ENCODE data around the gene ADRB1. TPM values are rescaled to one million over a fixed set of nuclear protein-coding genes. Genes with fewer than 3 reads are reported as not detected.

The ADRB1 gene
- total RNA-seq (2016; rRNA removed; fragmentation: Illumina TruSeq; extraction: Trizol): 0.07 TPM in 1 of 2 replicates, not detected in the other
- total RNA-seq (2016; cell fraction: cytosol; rRNA removed; fragmentation: Illumina TruSeq; extraction: Trizol; ENCODE audit: low read depth): not detected in 2 replicates
- total RNA-seq (2016; cell fraction: insoluble cytoplasmic fraction; rRNA removed; fragmentation: Illumina TruSeq; extraction: Trizol): not detected in 2 replicates
- total RNA-seq (2016; cell fraction: membrane; rRNA removed; fragmentation: Illumina TruSeq; extraction: Trizol): not detected in 2 replicates
- total RNA-seq (2016; cell fraction: nucleus; rRNA removed; fragmentation: Illumina TruSeq; extraction: Trizol): not detected in 2 replicates
- not detected in 2 replicates for polyA plus RNA-seq (2011; rRNA removed)
- polyA plus RNA-seq (2011; cell fraction: cytosol; rRNA removed): not detected in 2 replicates
- polyA plus RNA-seq (2011; cell fraction: nucleus; rRNA removed): not detected in 2 replicates
- polyA plus RNA-seq (2012): not detected in 2 replicates
- polyA plus RNA-seq (2016; cell fraction: cytosol; fragmentation: Illumina TruSeq; extraction: Trizol; ENCODE audit: low read depth): not detected in 2 replicates
- not detected in 2 replicates for polyA plus RNA-seq (2016; cell fraction: insoluble cytoplasmic fraction; fragmentation: Illumina TruSeq; extraction: Trizol; ENCODE audit: low read depth)
- not detected in 2 replicates for polyA plus RNA-seq (2016; cell fraction: membrane; fragmentation: Illumina TruSeq; extraction: Trizol; ENCODE audit: low read depth)
- not detected in 2 replicates for polyA plus RNA-seq (2016; cell fraction: nucleus; fragmentation: Illumina TruSeq; extraction: Trizol; ENCODE audit: insufficient read depth, low read depth)
- polyA minus RNA-seq (2011; rRNA and poly(A)+ RNA removed; ENCODE audit: low replicate concordance): 0.07 TPM in 1 of 2 replicates, not detected in the other
- polyA minus RNA-seq (2011; cell fraction: cytosol; rRNA and poly(A)+ RNA removed): not detected in 2 replicates
- not detected in 2 replicates for polyA minus RNA-seq (2011; cell fraction: nucleus; rRNA and poly(A)+ RNA removed)
- percentile 16 among the genes with signal in this experiment for Bru-seq, nascent RNA
- percentile 12 among the genes with signal in this experiment for BruChase-seq, experiment 1, labeled RNA remaining after a 6-hour chase
- not detected for BruChase-seq, experiment 2, labeled RNA remaining after a 2-hour chase
- long read RNA-seq, experiment 1: 0 reads
- long read RNA-seq, experiment 2: 0 reads

GRCh38 chr10:114043532-114044246, at the start of gene ADRB1:
Gene ADRB1, plus strand, starts transcription at chr10:114043866. Its CDS starts 267 bp downstream, at chr10:114044133.
- no peaks in the 10 kb centered on the region for H3K79me2 ChIP-seq (ENCODE audit: insufficient read depth, low read length)
- H3K4me3 ChIP-seq (replicated peaks in 1 of 3; ENCODE audit: insufficient read depth in 1 of 3, low read depth in 2 of 3, low read length in 3 of 3): peak within 1 kb of the TSS; percentile 34 to 55 (median 49); a peak in 4 of 6 replicates
- intact Hi-C loops (cut with micrococcal nuclease; ENCODE audit: unreplicated experiment) (loop anchor here (2.0 kb wide), 1 partner anchor 187 kb away; no protein-coding TSS in a partner anchor), in situ Hi-C loops (cut with HindIII; ENCODE audit: extremely low pct_ligation_motif_present, low pct_unique_long_range_greater_than_20kb) (no loop called here)
- BruUV-seq (replicated peaks): no TSS peak
- H4K20me1 ChIP-seq (ENCODE audit: insufficient read depth, low read length): no peaks in the 10 kb centered on the region
- TF ChIP-seq ZBED4 (CRISPR knock-in tag; IDR thresholded peaks at IDR 0.05; ENCODE audit: borderline replicate concordance): no peak
- no peak for TF ChIP-seq ZSCAN31 (CRISPR knock-in tag; IDR thresholded peaks at IDR 0.05; ENCODE audit: low read depth)
- no peak for TF ChIP-seq ZFP36L1 (CRISPR knock-in tag; IDR thresholded peaks at IDR 0.05)
- no peak for TF ChIP-seq NONO (IDR thresholded peaks at IDR 0.05)
- no peak for TF ChIP-seq NONO (CRISPR knock-in tag; conservative IDR thresholded peaks at IDR 0.05)
- no peak for TF ChIP-seq ZMAT3 (CRISPR knock-in tag; conservative IDR thresholded peaks at IDR 0.05)
- no peak for TF ChIP-seq ZBTB43 (CRISPR knock-in tag; conservative IDR thresholded peaks at IDR 0.05)
- TF ChIP-seq BRCA1 (CRISPR knock-in tag; IDR thresholded peaks at IDR 0.05): no peak
- no peak for TF ChIP-seq HDAC1 (CRISPR knock-in tag; IDR thresholded peaks at IDR 0.05)
- no peak for TF ChIP-seq CENPX (CRISPR knock-in tag; IDR thresholded peaks at IDR 0.05)
- TF ChIP-seq ETS1 (CRISPR knock-in tag; IDR thresholded peaks at IDR 0.05): no peak
- TF ChIP-seq NCOA2 (CRISPR knock-in tag; IDR thresholded peaks at IDR 0.05): no peak
- DNase-seq (ENCODE audit: low spot score) (peak; percentile 28), ATAC-seq (peak; percentile 89), FAIRE-seq (no peak)
- H3K4me1 ChIP-seq (ENCODE audit: insufficient read depth, low read length): 0 out of 2 replicates have a peak, but pooled peaks cover 4% of the 10 kb centered on the region
- 39% methylated on average over 24 of the region's 90 CpGs for WGBS (ENCODE audit: low lambda C conversion rate)
- peaks cover 7 to 39% of the 10 kb centered on the region in 2 experiments; a peak in 3 of 5 replicates for H3K27me3 ChIP-seq (ENCODE audit: control insufficient read depth in 1 of 2, insufficient read depth in 2 of 2, low read length in 2 of 2)
- peak within 1 kb of the TSS; percentile 49 for H3K4me2 ChIP-seq (ENCODE audit: low read depth, low read length)
- H3K27ac ChIP-seq (ENCODE audit: extremely low read length, insufficient read depth, low read length): no peak within 1 kb of the TSS
- H2AFZ ChIP-seq (ENCODE audit: low read length): no peak within 1 kb of the TSS
- POLR2A ChIA-PET: no interaction called here
- H3K9me3 ChIP-seq (ENCODE audit: low read length): no peaks in the 10 kb centered on the region
- no peaks in the 10 kb centered on the region for H3K36me3 ChIP-seq (replicated peaks in 1 of 2; ENCODE audit: control insufficient read depth in 1 of 2, insufficient read depth in 2 of 2, low read length in 2 of 2)
- CTCF ChIA-PET (ENCODE audit: low intra/inter-chr PET ratio, low total read pairs): no interaction called here
- no peak within 1 kb of the TSS for H3K9ac ChIP-seq (ENCODE audit: insufficient read depth, low read depth, low read length)

Measured in HepG2 (cell line).